HL-60 (cell line): ENCODE measurements around the gene DMBX1.

Experiments used
- DNase-seq, 2 experiments: peaks; one replicate each; pipeline ENCODE4 v3.0.0-alpha.2; 2010 to 2020; ENCODE audit warnings: low read depth in 1 of 2, low spot score in 1 of 2
- H3K27ac ChIP-seq: fragments of 250-450 bp; sonication (Bioruptor Pico); replicated peaks from 2 replicates; pipeline ENCODE4 v1.5.1; 2020; ENCODE audit warnings: mild to moderate bottlenecking, moderate library complexity
- H3K27me3 ChIP-seq: fragments of 250-450 bp; sonication (Bioruptor Pico); 2 replicates; pipeline ENCODE4 v1.5.1; 2021; ENCODE audit warnings: mild to moderate bottlenecking, moderate library complexity; ENCODE audit not compliant: insufficient read depth, poor library complexity, severe bottlenecking
- H3K4me3 ChIP-seq: replicated peaks from 2 replicates; pipeline ENCODE4 v1.5.1; 2011; ENCODE audit warnings: mild to moderate bottlenecking, control low read depth, low read length; ENCODE audit not compliant: insufficient read depth
- GABPA ChIP-seq: IDR thresholded peaks from 2 replicates; pipeline ENCODE4 v1.6.1; 2012; ENCODE audit warnings: low read depth
- POLR2AphosphoS5 ChIP-seq: IDR thresholded peaks from 2 replicates; pipeline ENCODE4 v1.6.1; 2012; ENCODE audit warnings: low read depth
- SPI1 ChIP-seq: IDR thresholded peaks from 2 replicates; pipeline ENCODE4 v1.6.1; 2012; ENCODE audit warnings: low read depth, mild to moderate bottlenecking, borderline replicate concordance
- TF ChIP-seq, protein P1 (sequence below): IDR thresholded peaks from one replicate; pipeline ENCODE4 v1.5.1; 2011; ENCODE audit warnings: low read length, control low read depth, inconsistent platforms; ENCODE audit not compliant: insufficient read depth
- TF ChIP-seq, protein P2 (sequence below): IDR thresholded peaks from 2 replicates; pipeline ENCODE4 v1.6.1; 2012; ENCODE audit warnings: low read depth; ENCODE audit not compliant: insufficient replicate concordance

The DMBX1 gene

DNA sequence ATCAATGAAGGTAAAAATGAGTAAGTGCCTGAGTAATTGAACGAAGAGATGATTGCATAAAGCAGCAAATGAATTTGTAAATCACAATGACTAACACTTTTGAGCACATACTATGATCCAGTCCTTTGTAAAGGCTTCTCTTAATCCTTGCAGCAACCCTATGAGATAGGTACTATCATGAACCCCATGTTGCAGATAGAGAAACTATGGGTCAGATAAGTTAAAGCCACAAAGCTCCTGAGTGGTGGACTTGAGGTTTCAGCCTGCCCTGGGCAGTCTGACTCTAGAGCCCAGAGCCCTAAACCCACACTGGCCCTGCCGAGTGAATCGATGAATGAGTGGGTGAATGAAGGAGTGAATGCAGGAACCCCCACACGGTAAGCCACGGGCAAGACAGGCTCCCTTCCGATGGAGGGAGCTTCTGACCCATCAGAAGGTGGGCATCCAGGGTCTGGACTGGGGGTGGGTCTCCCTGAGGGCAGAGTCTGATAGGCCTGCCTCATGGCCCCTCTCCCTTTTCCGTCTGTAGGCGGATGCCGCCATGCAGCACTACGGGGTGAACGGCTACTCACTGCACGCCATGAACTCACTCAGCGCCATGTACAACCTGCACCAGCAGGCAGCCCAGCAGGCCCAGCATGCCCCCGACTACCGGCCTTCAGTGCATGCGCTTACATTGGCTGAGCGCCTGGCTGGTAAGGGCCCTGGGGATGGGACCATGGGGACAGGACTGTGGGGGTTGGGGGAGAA is 17.0 kb downstream of the DMBX1 start:
- TF ChIP-seq GABPA: no peak
- TF ChIP-seq, protein P1, sequence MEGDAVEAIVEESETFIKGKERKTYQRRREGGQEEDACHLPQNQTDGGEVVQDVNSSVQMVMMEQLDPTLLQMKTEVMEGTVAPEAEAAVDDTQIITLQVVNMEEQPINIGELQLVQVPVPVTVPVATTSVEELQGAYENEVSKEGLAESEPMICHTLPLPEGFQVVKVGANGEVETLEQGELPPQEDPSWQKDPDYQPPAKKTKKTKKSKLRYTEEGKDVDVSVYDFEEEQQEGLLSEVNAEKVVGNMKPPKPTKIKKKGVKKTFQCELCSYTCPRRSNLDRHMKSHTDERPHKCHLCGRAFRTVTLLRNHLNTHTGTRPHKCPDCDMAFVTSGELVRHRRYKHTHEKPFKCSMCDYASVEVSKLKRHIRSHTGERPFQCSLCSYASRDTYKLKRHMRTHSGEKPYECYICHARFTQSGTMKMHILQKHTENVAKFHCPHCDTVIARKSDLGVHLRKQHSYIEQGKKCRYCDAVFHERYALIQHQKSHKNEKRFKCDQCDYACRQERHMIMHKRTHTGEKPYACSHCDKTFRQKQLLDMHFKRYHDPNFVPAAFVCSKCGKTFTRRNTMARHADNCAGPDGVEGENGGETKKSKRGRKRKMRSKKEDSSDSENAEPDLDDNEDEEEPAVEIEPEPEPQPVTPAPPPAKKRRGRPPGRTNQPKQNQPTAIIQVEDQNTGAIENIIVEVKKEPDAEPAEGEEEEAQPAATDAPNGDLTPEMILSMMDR: no peak
- TF ChIP-seq SPI1: no peak
- TF ChIP-seq, protein P2, sequence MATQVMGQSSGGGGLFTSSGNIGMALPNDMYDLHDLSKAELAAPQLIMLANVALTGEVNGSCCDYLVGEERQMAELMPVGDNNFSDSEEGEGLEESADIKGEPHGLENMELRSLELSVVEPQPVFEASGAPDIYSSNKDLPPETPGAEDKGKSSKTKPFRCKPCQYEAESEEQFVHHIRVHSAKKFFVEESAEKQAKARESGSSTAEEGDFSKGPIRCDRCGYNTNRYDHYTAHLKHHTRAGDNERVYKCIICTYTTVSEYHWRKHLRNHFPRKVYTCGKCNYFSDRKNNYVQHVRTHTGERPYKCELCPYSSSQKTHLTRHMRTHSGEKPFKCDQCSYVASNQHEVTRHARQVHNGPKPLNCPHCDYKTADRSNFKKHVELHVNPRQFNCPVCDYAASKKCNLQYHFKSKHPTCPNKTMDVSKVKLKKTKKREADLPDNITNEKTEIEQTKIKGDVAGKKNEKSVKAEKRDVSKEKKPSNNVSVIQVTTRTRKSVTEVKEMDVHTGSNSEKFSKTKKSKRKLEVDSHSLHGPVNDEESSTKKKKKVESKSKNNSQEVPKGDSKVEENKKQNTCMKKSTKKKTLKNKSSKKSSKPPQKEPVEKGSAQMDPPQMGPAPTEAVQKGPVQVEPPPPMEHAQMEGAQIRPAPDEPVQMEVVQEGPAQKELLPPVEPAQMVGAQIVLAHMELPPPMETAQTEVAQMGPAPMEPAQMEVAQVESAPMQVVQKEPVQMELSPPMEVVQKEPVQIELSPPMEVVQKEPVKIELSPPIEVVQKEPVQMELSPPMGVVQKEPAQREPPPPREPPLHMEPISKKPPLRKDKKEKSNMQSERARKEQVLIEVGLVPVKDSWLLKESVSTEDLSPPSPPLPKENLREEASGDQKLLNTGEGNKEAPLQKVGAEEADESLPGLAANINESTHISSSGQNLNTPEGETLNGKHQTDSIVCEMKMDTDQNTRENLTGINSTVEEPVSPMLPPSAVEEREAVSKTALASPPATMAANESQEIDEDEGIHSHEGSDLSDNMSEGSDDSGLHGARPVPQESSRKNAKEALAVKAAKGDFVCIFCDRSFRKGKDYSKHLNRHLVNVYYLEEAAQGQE: no peak
- TF ChIP-seq POLR2AphosphoS5: no peak
- no peak overlapping the region for H3K4me3 ChIP-seq
- no peaks in the 10 kb centered on the region for H3K27me3 ChIP-seq
- H3K27ac ChIP-seq: no peak overlapping the region
- no peak for DNase-seq

DNA sequence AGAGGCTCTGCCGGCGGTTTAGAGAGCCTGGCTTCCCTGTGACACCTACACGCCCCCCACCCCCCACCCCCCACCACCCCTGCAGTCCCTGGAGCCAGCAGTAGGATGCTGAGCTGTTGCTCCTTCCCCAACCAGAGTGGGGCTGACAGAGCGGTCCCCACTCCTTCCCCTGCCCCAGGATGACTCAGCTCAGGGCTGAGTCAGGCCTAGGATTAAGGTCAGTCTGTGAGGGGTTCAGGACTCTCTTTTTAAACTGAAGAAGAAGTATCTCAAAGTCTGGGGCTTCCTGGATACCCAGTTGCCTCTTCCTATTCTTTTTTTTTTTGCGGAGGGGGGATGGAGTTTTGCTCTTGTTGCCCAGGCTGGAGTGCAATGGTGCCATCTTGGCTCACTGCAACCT is 19.1 kb downstream of the DMBX1 start:
- Histone ChIP-seq H3K27me3 (no peaks in the 10 kb centered on the region), H3K27ac (no peak overlapping the region), H3K4me3 (no peak overlapping the region)
- no peak for DNase-seq
- TF ChIP-seq, protein P2: no peak

DNA sequence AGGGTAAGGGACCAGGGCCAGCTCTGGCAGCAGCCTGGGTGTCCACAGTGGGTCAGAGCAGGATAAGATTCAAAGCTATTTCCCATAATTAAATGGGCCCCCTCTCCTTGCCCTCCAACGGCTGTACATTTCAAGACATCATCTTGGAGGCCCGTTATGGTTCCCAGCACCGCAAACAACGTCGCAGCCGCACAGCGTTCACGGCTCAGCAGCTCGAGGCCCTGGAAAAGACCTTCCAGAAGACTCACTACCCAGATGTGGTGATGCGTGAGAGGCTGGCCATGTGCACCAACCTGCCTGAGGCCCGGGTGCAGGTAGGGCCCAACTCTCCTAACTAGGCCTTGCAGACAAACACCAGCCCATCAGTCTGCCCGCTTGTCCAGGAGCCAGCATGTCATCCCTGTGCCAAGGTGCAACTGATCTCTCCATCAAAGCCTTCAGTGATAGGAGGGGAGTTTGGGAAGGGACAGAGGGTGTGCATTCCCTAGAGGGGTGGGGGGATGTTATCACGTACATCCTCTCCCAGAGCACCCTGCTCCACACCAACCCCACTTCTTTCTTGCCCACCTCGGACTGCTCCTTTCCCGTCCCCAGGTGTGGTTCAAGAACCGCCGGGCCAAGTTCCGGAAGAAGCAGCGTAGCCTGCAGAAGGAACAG is 20.8 kb downstream of the DMBX1 start:
- Histone ChIP-seq H3K27ac (no peak overlapping the region), H3K4me3 (no peak overlapping the region), H3K27me3 (no peaks in the 10 kb centered on the region)
- TF ChIP-seq, protein P1: no peak
- no peak for TF ChIP-seq GABPA
- no peak for TF ChIP-seq SPI1
- TF ChIP-seq POLR2AphosphoS5: no peak
- TF ChIP-seq, protein P2: no peak
- no peak for DNase-seq
